GM12878 (cell line): ENCODE data around the gene COPS6. TPM values are rescaled to one million over a fixed set of nuclear protein-coding genes. Genes with fewer than 3 reads are reported as not detected.
A peak's percentile ranks its signal among the peaks of the same experiment; 100 is the strongest.

Experiments
- BCL11A ChIP-seq: IDR thresholded peaks from 2 replicates; pipeline ENCODE4 v1.6.1; 2011; ENCODE audit warnings: low read depth, low read length
- CBX5 ChIP-seq: sonication (generic); IDR thresholded peaks from 2 replicates; pipeline ENCODE4 v1.6.1; 2016; ENCODE audit warnings: low read depth, moderate library complexity, mild to moderate bottlenecking, inconsistent platforms
- E2F4 ChIP-seq: IDR thresholded peaks from 2 replicates; pipeline ENCODE4 v1.6.1; 2012; ENCODE audit warnings: low read depth, low read length, improper control_type of control experiment
- E2F8 ChIP-seq: fragments of 450-650 bp; IDR thresholded peaks from 2 replicates; pipeline ENCODE4 v1.6.1; 2018; ENCODE audit warnings: mild to moderate bottlenecking, low read depth, moderate library complexity; ENCODE audit not compliant: partially characterized antibody
- EGR1 ChIP-seq, 2 experiments: IDR thresholded peaks; 1 replicate in 1 of 2; 2 replicates in 1 of 2; pipeline ENCODE4 v1.6.1; 2011 to 2012; ENCODE audit warnings: low read depth in 2 of 2, low read length in 2 of 2, borderline replicate concordance in 1 of 2, mild to moderate bottlenecking in 1 of 2, moderate library complexity in 1 of 2
- GABPA ChIP-seq: IDR thresholded peaks from 2 replicates; pipeline ENCODE4 v1.6.1; 2014; ENCODE audit warnings: antibody characterized with exemption, low read depth, mild to moderate bottlenecking, inconsistent platforms
- HSF1 ChIP-seq: fragments of 150-350 bp; IDR thresholded peaks from 2 replicates; pipeline ENCODE4 v1.6.1; 2014; ENCODE audit warnings: mild to moderate bottlenecking, low read depth, low read length
- MEF2B ChIP-seq: fragments of 450-650 bp; IDR thresholded peaks from 2 replicates; pipeline ENCODE4 v1.6.1; 2018; ENCODE audit warnings: mild to moderate bottlenecking, moderate library complexity; ENCODE audit not compliant: partially characterized antibody, poor library complexity, severe bottlenecking
- PML ChIP-seq: IDR thresholded peaks from 2 replicates; pipeline ENCODE4 v1.6.1; 2012; ENCODE audit warnings: low read length, inconsistent platforms
- RB1 ChIP-seq: fragments of 450-650 bp; formaldehyde crosslinking; IDR thresholded peaks from 2 replicates; pipeline ENCODE4 v1.6.1; 2017; ENCODE audit warnings: mild to moderate bottlenecking, borderline replicate concordance
- RUNX3 ChIP-seq: IDR thresholded peaks from 2 replicates; pipeline ENCODE4 v1.6.1; 2012; ENCODE audit warnings: low read length, inconsistent platforms
- STAT3 ChIP-seq: IDR thresholded peaks from 2 replicates; pipeline ENCODE4 v1.6.1; 2011; ENCODE audit warnings: low read depth, low read length, improper control_type of control experiment
- TBL1XR1 ChIP-seq: IDR thresholded peaks from 2 replicates; pipeline ENCODE4 v1.6.1; 2012; ENCODE audit warnings: low read depth, low read length, improper control_type of control experiment
- ZBTB11 ChIP-seq: fragments of 450-650 bp; formaldehyde crosslinking; IDR thresholded peaks from 2 replicates; pipeline ENCODE4 v1.5.0; 2022; ENCODE audit warnings: mild to moderate bottlenecking, missing genetic modification characterization
- ZNF207 ChIP-seq: fragments of 450-650 bp; IDR thresholded peaks from 2 replicates; pipeline ENCODE4 v1.6.1; 2014; ENCODE audit warnings: antibody characterized with exemption, mild to moderate bottlenecking, borderline replicate concordance
- ZZZ3 ChIP-seq: IDR thresholded peaks from 2 replicates; pipeline ENCODE4 v1.6.1; 2011; ENCODE audit warnings: low read depth; ENCODE audit not compliant: control insufficient read depth, insufficient read length
- polyA plus RNA-seq, 11 experiments: library from polyadenylated mRNA; depleted of rRNA in 4 of 11; unstranded in 6 of 11; stranded (reverse) in 5 of 11; fragments of >200 nt; fragmentation: Nextera tagmentation in 4 of 11; fragmentation: Illumina TruSeq in 1 of 11; extraction: Ambion mirVana in 4 of 11; extraction: Trizol in 1 of 11; gene quantifications; 1 replicate in 1 of 11; 2 replicates in 10 of 11; pipeline versions ENCODE4 v1.2.1 to v1.2.3, GENCODE V29; 2011 to 2016; ENCODE audit warnings: inconsistent platforms in 2 of 11, missing spikeins in 2 of 11, low read depth in 1 of 11
- total RNA-seq, 4 experiments: library from RNA; depleted of rRNA in 3 of 4; stranded (reverse); fragments of >200 nt in 3 of 4; fragmentation: Illumina TruSeq in 1 of 4; extraction: Trizol in 1 of 4; gene quantifications; 2 replicates each; pipeline versions ENCODE4 v1.2.1 to v1.2.3, GENCODE V29; 2013 to 2021
- TF ChIP-seq, protein P1 (sequence below): fragments of 450-650 bp; IDR thresholded peaks from 2 replicates; pipeline ENCODE4 v1.6.1; 2016; ENCODE audit warnings: mild to moderate bottlenecking
- TF ChIP-seq, protein P2 (sequence below): IDR thresholded peaks from 2 replicates; pipeline ENCODE4 v1.6.1; 2012; ENCODE audit warnings: low read depth, low read length, improper control_type of control experiment

The COPS6 gene
- total and polyA plus RNA-seq, 10 of the 15 experiments (the other 5 are each of a cell fraction or from before 2014, with no cell fraction given), result 28.5 to 182 (median 81.5) TPM

DNA sequence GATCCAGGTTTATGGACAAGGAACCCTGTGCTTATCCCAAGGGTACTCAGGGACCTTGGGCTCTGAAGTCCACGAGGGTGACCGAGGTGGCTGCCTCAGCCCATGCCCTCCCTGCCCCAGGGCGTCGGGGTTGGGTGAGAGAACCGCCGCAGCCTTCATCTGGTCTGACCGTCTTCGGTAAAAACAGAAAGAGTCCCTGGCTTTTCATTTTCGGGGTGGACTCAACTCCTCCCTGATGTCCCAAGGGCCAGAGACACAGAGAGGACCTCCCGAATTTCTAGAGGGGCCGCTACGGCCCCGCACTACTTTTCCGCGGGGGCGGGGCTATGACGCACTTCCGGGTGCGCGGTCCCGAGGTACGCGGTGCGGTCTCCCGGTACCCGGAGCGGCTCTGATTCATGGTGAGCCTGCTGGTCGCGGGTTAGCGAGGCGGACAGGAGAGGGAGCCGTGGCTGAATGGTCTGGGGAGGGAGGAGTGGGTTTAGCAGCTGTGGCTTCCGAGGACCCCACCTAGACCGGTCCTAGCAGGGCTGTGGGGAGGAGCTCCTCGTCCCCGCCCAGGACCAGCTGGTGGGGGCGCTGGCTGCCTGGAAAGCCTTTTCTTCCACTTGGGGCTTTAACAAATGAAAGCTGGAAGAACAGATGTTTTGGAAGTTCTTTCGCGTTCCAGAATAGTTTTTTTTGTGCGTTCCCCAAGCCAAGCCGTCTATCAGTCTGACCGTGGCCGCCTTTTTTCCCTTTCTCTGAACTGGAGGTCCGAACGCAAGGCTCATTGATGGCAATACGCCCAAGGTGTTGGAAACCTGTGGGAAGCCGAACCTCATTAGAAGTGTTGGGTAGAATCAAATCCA is 39.1 kb upstream of the COPS6 start, which contains the start of gene ZSCAN21 (continued):
- TF ChIP-seq ZNF207, result peak; percentile 62; the same call in 1 of the 2 replicates
- peak; percentile 91 for TF ChIP-seq GABPA
- no peak for TF ChIP-seq HSF1
- no peak for TF ChIP-seq E2F4
- peak in 1 of 2 experiments; percentile 82; a peak in 2 of 3 replicates for TF ChIP-seq EGR1 (IDR thresholded peaks at IDR 0.05; ENCODE audit: borderline replicate concordance in 1 of 2, low read depth in 2 of 2, low read length in 2 of 2)
- no peak for TF ChIP-seq TBL1XR1
- no peak for TF ChIP-seq ZZZ3
- TF ChIP-seq, protein P1, sequence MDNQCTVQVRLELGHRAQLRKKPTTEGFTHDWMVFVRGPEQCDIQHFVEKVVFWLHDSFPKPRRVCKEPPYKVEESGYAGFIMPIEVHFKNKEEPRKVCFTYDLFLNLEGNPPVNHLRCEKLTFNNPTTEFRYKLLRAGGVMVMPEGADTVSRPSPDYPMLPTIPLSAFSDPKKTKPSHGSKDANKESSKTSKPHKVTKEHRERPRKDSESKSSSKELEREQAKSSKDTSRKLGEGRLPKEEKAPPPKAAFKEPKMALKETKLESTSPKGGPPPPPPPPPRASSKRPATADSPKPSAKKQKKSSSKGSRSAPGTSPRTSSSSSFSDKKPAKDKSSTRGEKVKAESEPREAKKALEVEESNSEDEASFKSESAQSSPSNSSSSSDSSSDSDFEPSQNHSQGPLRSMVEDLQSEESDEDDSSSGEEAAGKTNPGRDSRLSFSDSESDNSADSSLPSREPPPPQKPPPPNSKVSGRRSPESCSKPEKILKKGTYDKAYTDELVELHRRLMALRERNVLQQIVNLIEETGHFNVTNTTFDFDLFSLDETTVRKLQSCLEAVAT, result peak; percentile 57
- TF ChIP-seq RUNX3, result peak; percentile 82
- TF ChIP-seq CBX5, result 0 out of 2 replicates have a peak, but pooled peaks have one; percentile 29
- TF ChIP-seq PML, result peak; percentile 91
- peak; percentile 70; the same call in 1 of the 2 replicates for TF ChIP-seq RB1
- no peak for TF ChIP-seq STAT3
- TF ChIP-seq, protein P2, sequence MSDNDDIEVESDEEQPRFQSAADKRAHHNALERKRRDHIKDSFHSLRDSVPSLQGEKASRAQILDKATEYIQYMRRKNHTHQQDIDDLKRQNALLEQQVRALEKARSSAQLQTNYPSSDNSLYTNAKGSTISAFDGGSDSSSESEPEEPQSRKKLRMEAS, result no peak
- peak; percentile 65 for TF ChIP-seq E2F8
- TF ChIP-seq BCL11A, result no peak
- TF ChIP-seq ZBTB11 (CRISPR knock-in tag), result 0 out of 2 replicates have a peak, but pooled peaks have one; percentile 19
- TF ChIP-seq MEF2B, result peak; percentile 50
